Mesodermal cell (in vitro differentiated cells): ENCODE data around the gene RBAK. TPM values are rescaled to one million over a fixed set of nuclear protein-coding genes. Genes with fewer than 3 reads are reported as not detected.
"Not testable (repeated sequence)": the region's sequence is repeated elsewhere in the genome, so short reads cannot be mapped to it uniquely, and the experiment has no call there.

Experiments used
- H3K27ac ChIP-seq: 2 replicates; pipeline ENCODE4 v1.7.0; 2013; ENCODE audit warnings: mild to moderate bottlenecking, low read depth, low read length, moderate library complexity; ENCODE audit not compliant: severe bottlenecking
- H3K36me3 ChIP-seq: 2 replicates; pipeline ENCODE4 v1.7.1; 2013; ENCODE audit warnings: mild to moderate bottlenecking, low read length, moderate library complexity; ENCODE audit not compliant: control insufficient read depth, insufficient read depth
- H3K4me1 ChIP-seq: one replicate; pipeline ENCODE4 v1.7.1; 2013; ENCODE audit warnings: mild to moderate bottlenecking, low read length; ENCODE audit not compliant: insufficient read depth, control insufficient read depth, poor library complexity, severe bottlenecking
- H3K4me3 ChIP-seq: 2 replicates; pipeline ENCODE4 v1.7.0; 2013; ENCODE audit warnings: low read length, control low read depth, mild to moderate bottlenecking; ENCODE audit not compliant: insufficient read depth, poor library complexity, severe bottlenecking; ENCODE audit errors: extremely low read depth
- H3K9me3 ChIP-seq: 2 replicates; pipeline ENCODE4 v1.7.1; 2013; ENCODE audit warnings: mild to moderate bottlenecking, low read length, moderate library complexity; ENCODE audit not compliant: control insufficient read depth
- WGBS, 2 experiments: methylation state at CpG; one replicate each; pipeline ENCODE4 v1.1.5; 2013; ENCODE audit warnings: missing lambda C conversion rate in 2 of 2; ENCODE audit not compliant: insufficient coverage in 2 of 2; 5-methylcytosine and 5-hydroxymethylcytosine counted together
- polyA plus RNA-seq, 2 experiments: library from polyadenylated mRNA; stranded (reverse); fragments of 50-300 nt; gene quantifications; one replicate each; pipeline ENCODE4 v1.2.3, GENCODE V29; 2013

Gene RBAK
- polyA plus RNA-seq (2013, experiment 1 of 2) = 8.8 TPM
- polyA plus RNA-seq (2013, experiment 2 of 2) = 9.8 TPM

- WGBS, 2 experiments = 1 to 3% methylated on average over 55 to 66 of the region's 69 CpGs
Observed at GRCh38 chr7:5045558-5046396, at the start of gene RBAK. Gene RBAK, plus strand, starts transcription at chr7:5045860. Its CDS starts 2,217 bp downstream, at chr7:5048077.

GRCh38 chr7:4996696-4997222 lies 48.9 kb upstream of the RBAK start:
- Histone ChIP-seq H3K4me3 (no peak overlapping the region), H3K9me3 (no peaks in the 10 kb centered on the region), H3K4me1 (no peaks in the 10 kb centered on the region), H3K27ac (no peak overlapping the region), H3K36me3 (peaks cover 81% of the 10 kb centered on the region)
- WGBS, 2 experiments = 93 to 96% methylated on average over 6 to 7 of the region's 7 CpGs

More at GRCh38 chr7:5045558-5046396, at the start of gene RBAK:
- no peaks in the 10 kb centered on the region for H3K4me1 ChIP-seq
- peaks cover 12% of the 10 kb centered on the region for H3K9me3 ChIP-seq
- H3K36me3 ChIP-seq = peaks cover 29% of the 10 kb centered on the region
- H3K4me3 ChIP-seq = peak within 1 kb of the TSS; percentile 80
- H3K27ac ChIP-seq = peak within 1 kb of the TSS; percentile 71

GRCh38 chr7:4998244-4998643 lies 47.4 kb upstream of the RBAK start:
- WGBS, 2 experiments = 82 to 90% methylated on average over 3 of the region's 3 CpGs
- Histone ChIP-seq H3K27ac (no peak overlapping the region), H3K4me1 (no peaks in the 10 kb centered on the region), H3K4me3 (no peak overlapping the region), H3K36me3 (peaks cover 74% of the 10 kb centered on the region), H3K9me3 (no peaks in the 10 kb centered on the region)

- Histone ChIP-seq H3K4me1 (no peaks in the 10 kb centered on the region), H3K27ac (no peak overlapping the region), H3K4me3 (no peak overlapping the region), H3K36me3 (peaks cover 72% of the 10 kb centered on the region), H3K9me3 (no peaks in the 10 kb centered on the region)
- 95 to 99% methylated on average over 5 to 6 of the region's 7 CpGs for WGBS, 2 experiments
Observed at GRCh38 chr7:4998910-4999309, 46.8 kb upstream of the RBAK start.

- Histone ChIP-seq H3K36me3 (peaks cover 66% of the 10 kb centered on the region), H3K4me3 (no peak overlapping the region), H3K4me1 (no peaks in the 10 kb centered on the region), H3K9me3 (no peaks in the 10 kb centered on the region), H3K27ac (no peak overlapping the region)
- WGBS, 2 experiments = 95 to 100% methylated on average over 3 to 4 of the region's 5 CpGs
Observed at GRCh38 chr7:4999369-4999950, 46.2 kb upstream of the RBAK start.

- Histone ChIP-seq H3K4me1 (no peaks in the 10 kb centered on the region), H3K9me3 (no peaks in the 10 kb centered on the region), H3K27ac (no peak overlapping the region), H3K36me3 (peaks cover 60% of the 10 kb centered on the region), H3K4me3 (no peak overlapping the region)
- no CpG with 5 or more reads among the region's 4 CpGs for WGBS, 2 experiments
Observed at GRCh38 chr7:5001003-5001402, 44.7 kb upstream of the RBAK start.

GRCh38 chr7:5001911-5002310 lies 43.7 kb upstream of the RBAK start:
- Histone ChIP-seq H3K9me3 (no peaks in the 10 kb centered on the region), H3K36me3 (peaks cover 54% of the 10 kb centered on the region)
- 95 to 100% methylated on average over 1 to 3 of the region's 5 CpGs for WGBS, 2 experiments

GRCh38 chr7:5005066-5005465 lies 40.6 kb upstream of the RBAK start:
- Histone ChIP-seq H3K9me3 (no peaks in the 10 kb centered on the region), H3K36me3 (peaks cover 47% of the 10 kb centered on the region), H3K4me1 (no peaks in the 10 kb centered on the region), H3K4me3 (no peak overlapping the region), H3K27ac (no peak overlapping the region)
- 100% methylated on average over 1 of the region's 1 CpG; no CpG with 5 or more reads in 1 of the 2 experiments for WGBS, 2 experiments

More at GRCh38 chr7:5001911-5002310, 43.7 kb upstream of the RBAK start:
- H3K4me1 ChIP-seq = no peaks in the 10 kb centered on the region
- H3K4me3 ChIP-seq = no peak overlapping the region
- no peak overlapping the region for H3K27ac ChIP-seq

- H3K4me3 ChIP-seq = no peak overlapping the region
- H3K27ac ChIP-seq = no peak overlapping the region
- H3K36me3 ChIP-seq = peaks cover 28% of the 10 kb centered on the region
- H3K4me1 ChIP-seq = no peaks in the 10 kb centered on the region
- WGBS, 2 experiments = 96 to 98% methylated on average over 7 of the region's 7 CpGs
- peaks cover 6% of the 10 kb centered on the region for H3K9me3 ChIP-seq
Observed at GRCh38 chr7:5012985-5013384, 32.7 kb upstream of the RBAK start.

- H3K9me3 ChIP-seq = peaks cover 11% of the 10 kb centered on the region
- not testable (repeated sequence) for H3K27ac ChIP-seq, H3K4me3 ChIP-seq, H3K36me3 ChIP-seq, H3K4me1 ChIP-seq
- 91 to 100% methylated on average over 2 to 6 of the region's 6 CpGs for WGBS, 2 experiments
Observed at GRCh38 chr7:5015936-5016335, 29.7 kb upstream of the RBAK start.
